Left renal pelvis (tissue), 4 donors: ENCODE data around the gene CFAP20DC. TPM values are rescaled to one million over a fixed set of nuclear protein-coding genes. Genes with fewer than 3 reads are reported as not detected.

Experiments
- DNase-seq, 4 donors: peaks; one replicate each; pipeline ENCODE4 v3.0.0-alpha.2; 2013; ENCODE audit warnings: low read depth in 4 of 4, low spot score in 3 of 4
- polyA plus RNA-seq, 4 donors: library from polyadenylated mRNA; unstranded; fragments of 120-200 nt; gene quantifications; one replicate each; pipeline ENCODE4 v1.2.1, GENCODE V29; 2013; ENCODE audit not compliant: insufficient read length in 4 of 4

CFAP20DC gene
- polyA plus RNA-seq, 4 donors, result 2.3 to 4.4 (median 3.9) TPM

DNA sequence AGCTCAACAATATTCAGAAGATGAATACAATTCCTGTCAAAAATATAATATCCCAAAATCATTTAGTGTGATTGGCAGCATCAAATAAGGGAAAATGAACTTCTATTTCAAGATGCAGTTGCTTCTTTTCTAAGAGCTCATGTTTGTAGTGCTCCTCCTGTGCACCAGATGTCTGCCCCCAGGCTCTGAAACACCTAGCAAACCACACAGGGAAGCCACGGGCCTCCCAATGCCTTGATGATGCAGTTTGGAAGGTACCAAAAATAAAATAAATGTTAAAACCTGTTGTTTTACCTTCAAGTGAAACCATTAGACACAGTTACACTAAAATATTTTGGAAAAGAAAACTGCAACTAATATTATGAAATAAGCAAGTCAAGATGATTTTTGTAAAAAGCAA lies 22.2 kb downstream of the CFAP20DC start:
- no peak for DNase-seq

DNA sequence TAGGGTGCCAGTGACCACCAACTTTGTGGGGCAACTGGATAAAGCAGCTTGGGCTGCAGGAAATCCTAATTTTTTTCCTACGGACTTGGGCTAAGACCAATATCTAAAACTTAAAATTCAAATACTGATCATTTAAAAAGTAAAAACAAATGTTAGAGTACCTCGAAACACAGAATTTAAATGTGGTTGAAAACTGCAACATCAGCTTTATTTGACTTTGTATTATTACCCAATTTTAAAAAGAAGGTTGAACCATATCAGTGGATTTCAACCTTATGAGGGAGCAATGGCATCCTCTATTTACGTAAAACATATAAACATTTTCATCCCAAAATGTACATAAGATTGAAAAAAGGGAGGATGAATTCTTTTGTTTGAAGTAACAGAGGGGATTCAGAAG lies 26.2 kb downstream of the CFAP20DC start:
- DNase-seq, result no peak

- DNase-seq, result no peak
Observed at GRCh38 chr3:59017617-59017984, 32.2 kb downstream of the CFAP20DC start.

- no peak for DNase-seq
Observed at GRCh38 chr3:59016930-59017616, 32.8 kb downstream of the CFAP20DC start.

- DNase-seq, result no peak
Observed at GRCh38 chr3:59013611-59014010, 36.2 kb downstream of the CFAP20DC start.

GRCh38 chr3:59006634-59007517 lies 42.9 kb downstream of the CFAP20DC start:
- peak in 1 of 4 donors; percentile 4 for DNase-seq

DNA sequence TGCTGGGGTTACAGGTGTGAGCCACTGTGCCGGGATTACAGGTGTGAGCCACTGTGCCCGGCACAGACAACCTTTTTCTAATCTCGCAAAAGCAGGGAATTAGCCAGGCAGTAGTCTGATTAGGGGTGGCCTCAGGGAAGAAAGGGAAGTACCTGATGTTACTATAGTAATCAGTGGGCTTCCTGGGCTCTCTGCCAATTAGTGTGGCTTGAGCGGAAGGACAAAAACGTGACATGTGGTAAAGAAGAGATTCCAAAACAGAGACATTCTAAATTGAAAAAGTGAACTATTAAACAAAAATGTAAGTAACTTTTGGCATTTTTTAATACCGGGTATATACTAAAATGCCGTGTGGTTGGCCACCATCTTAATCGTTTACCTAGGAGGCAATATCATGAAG lies 48.1 kb downstream of the CFAP20DC start:
- DNase-seq, result no peak

DNA sequence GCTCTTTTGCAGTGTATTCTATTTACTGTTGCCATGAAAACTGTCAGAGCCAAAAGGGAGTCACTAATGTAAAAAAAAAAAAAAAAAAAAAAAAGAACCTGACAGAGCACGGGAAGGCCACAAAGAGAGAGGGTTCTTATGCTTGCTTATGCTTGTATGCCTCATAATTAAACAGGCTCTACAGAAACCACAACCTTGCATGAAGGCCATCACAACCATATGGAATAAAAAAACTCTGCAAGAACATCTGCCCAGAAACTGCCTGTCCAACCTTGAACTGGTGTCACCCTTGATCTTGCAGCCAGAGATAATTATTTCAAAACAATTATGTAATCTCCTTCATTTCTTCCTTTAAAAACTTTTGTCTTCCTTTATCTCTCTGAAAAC lies 50.1 kb downstream of the CFAP20DC start:
- DNase-seq, result no peak

DNA sequence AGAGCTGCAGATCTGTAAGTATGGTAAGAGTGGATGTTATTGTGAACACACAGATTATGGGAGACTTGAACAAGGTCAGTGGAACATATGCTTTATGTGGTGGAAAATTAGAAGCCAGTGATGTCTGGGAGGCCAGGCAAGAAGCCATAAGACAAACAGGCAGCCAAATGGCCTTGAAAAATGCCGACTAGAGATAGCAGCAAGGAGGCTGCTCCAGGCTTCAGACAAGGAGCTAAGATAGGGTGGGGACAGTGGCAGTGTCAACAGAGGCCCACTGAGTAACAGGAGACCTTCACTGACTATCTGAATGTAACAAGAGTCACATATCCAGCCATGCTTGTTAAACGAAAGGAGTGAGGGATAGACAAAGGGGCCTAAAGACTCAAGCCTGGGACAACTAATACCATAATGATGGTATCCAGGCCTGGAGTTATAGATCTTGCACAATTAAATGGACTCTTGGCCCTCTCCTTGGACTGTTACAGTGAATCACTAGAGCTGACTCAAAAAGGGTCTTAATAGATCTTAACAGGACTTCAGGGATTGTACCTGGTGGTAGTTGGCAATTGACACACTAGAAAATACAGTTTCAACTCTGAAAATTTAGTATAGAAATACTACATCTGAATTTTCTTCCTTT lies 50.6 kb downstream of the CFAP20DC start:
- no peak for DNase-seq

DNA sequence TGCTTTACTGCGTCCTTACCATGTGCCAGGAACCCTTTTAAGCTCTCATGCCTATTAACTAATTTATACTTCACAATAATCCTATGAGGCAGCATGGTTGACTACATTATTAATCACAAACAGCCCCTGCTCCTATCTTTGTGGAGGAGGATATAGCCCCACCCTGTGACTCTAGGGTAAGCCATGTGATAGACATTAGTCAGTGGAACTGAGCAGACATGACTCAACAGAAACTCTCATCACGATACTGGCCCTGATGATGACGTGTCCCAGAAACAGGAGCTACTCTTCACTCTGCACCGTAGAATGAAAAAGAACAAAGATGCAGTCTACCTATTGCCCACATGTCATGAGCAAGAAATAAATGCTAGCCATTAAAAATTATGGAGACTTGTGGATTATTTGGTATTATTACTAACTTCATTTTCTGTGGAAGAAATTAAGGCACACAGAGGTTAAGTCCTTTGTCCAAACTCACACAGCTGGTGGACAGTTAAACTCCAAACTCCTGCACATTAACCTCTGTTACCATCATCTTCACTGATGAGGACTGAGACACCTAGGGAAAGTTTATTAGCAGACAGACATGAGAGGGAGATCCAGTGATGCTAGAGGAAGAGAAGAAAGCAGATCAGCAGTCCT lies 51.2 kb downstream of the CFAP20DC start:
- DNase-seq, result no peak

DNA sequence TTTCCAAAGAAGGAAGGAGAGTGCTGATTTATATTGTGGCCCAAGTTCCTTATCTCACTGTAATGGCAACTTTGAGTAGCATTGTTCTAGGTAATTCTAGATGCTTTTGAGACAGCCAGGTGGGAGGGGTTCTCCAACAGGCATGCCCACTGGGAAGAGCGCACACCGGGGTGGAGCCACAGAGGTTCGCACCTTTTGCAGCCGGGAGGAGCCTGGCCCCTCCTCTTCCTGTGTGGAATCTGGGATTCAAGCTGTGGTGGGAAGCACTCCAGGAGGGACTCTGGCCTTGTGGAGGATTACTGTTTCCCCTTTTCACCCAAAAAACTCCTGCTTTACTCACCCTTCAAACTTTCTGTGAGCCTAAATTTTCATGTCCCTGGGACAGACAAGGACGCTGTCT lies 53.1 kb downstream of the CFAP20DC start:
- DNase-seq, result no peak

DNA sequence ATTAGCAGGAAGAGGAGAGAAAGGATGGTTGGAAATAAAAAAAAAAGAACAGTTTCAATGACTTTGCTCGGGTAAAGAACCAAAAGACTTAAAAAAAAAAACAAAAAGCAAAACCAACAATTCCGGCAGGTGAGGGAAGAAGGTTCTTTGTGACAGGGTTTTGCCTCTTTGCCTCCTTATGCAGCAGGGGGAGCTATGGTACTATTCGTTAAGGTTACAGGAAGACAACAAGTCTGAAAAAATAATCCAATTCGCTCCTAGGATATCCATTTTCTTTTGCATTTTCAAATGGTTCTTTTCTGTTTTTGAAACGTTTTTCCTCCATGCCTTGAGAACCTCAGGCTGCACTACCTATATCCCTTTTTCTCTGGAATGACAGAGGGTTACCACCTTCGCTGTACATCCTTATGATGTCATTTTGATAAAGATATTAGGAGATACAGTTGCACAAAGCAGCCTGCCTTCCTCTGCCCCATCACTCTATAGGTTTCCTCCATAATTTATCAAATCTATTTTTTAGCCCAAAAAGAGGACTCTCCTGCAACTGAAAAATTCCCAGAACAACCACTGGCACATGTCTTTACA lies 55.0 kb downstream of the CFAP20DC start:
- peak; percentile 27 to 67 (median 40) for DNase-seq

DNA sequence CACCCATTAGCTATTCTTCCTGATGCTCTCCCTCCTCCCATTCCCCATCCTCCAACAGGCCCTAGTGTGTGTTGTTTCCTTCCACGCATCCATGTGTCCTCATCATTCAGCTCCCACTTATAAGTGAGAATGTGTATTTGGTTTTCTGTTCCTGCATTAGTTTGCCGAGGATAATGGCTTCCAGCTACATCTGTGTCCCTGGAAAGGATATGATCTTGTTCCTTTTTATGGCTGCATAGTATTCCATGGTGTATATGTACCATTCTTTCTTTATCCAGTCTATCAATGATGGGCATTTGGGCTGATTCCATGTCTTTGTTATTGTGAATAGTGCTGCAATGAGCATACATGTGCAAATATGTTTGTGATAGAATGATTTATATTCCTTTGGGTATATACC lies 56.3 kb downstream of the CFAP20DC start:
- no peak for DNase-seq

GRCh38 chr3:58991623-58992022 lies 58.2 kb downstream of the CFAP20DC start:
- DNase-seq, result no peak

- DNase-seq, result no peak
Observed at GRCh38 chr3:58991026-58991425, 58.8 kb downstream of the CFAP20DC start.

DNA sequence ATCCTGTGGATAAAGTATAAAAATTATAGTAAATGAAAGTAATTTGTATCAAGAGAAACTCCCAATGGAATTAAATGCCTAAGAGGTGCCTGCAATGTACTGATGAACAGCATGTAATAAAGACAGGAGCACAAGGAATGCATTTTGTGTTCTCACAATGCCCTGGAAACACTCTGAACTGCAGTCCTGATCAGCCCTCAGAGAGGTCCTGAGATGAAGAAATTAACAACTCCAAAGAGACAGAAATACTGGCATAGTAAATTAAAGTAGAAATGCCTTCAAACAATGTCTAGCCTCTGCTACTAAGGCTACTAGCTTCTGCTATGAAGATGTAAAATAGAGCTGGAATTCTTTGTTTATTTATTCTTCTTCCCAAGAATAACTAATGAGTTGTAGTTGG lies 59.9 kb downstream of the CFAP20DC start:
- no peak for DNase-seq

DNA sequence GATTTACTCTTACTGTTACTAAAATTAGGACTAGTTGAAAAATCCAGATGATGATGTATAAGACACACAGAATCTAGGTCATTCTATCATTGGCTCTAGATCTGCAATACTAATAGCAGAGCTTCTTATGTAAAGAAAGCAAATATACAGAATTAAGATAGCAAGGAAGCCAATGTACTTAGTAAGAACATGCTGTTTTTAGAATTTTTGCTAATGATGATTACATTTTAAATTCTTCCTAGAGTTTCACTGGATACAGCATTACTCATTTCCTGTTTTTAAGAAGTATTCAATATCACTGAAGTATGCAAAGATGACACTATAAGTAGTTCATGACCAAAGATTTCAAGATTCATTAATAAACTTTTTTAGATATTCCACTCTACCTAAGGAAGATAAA lies 60.7 kb downstream of the CFAP20DC start:
- no peak for DNase-seq

- no peak for DNase-seq
Observed at GRCh38 chr3:58988041-58988440, 61.8 kb downstream of the CFAP20DC start.

DNA sequence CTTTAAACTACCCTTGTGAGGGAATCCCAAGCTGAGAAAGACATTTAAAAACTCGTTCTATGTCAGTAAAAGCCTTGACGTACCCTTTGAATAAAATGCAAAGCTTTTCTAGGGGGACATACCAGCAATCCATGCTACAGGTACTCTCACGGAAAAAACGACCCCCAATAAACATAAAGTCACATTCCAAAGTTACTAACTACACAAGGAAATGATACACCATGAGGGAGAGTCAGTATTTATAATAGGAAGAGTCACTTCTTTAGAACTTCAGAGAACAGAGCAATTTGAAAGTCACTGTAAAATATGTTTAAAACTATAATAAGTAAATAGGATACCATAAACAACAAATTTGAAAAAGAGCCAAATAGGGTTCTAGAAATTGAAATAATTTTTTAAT lies 63.2 kb downstream of the CFAP20DC start:
- DNase-seq, result no peak

- no peak for DNase-seq
Observed at GRCh38 chr3:58979840-58980239, 70.0 kb downstream of the CFAP20DC start.

DNA sequence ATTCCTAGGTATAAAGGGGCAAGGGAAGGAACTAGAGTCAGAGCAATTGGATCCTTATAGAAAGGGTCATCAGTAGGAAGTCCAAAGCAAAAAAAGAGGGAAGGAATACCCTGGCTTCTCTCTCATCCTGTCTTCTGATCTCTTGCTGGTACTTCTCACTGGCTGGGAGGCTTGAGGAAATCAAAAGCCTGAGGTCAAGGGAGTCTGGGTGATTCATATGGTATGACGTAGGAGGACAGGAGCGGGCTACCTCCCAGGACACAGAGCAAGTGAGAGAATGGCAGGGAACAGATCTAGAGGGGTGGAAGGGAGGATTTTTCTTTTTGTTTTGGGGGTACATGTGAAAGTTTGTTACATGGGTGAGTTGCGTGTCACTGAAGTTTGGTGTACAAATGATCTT lies 76.0 kb downstream of the CFAP20DC start:
- no peak for DNase-seq
